NB4 (cell line): ENCODE data around the gene PDXK.
A peak's percentile ranks its signal among the peaks of the same experiment; 100 is the strongest.

Experiments used
- DNase-seq: peaks from one replicate; pipeline ENCODE4 v3.0.0; 2010; ENCODE audit warnings: low read depth
- H3K4me3 ChIP-seq: one replicate; pipeline ENCODE4 v1.5.1; 2011; ENCODE audit warnings: mild to moderate bottlenecking, low read depth, low read length, moderate library complexity
- CTCF ChIP-seq: IDR thresholded peaks from one replicate; pipeline ENCODE4 v1.5.1; 2012; ENCODE audit warnings: low read depth, low read length
- MYC ChIP-seq: IDR thresholded peaks from 2 replicates; pipeline ENCODE4 v1.6.1; 2011; ENCODE audit warnings: low read depth, low read length
- POLR2A ChIP-seq: IDR thresholded peaks from 2 replicates; pipeline ENCODE4 v1.6.1; 2011; ENCODE audit warnings: mild to moderate bottlenecking; ENCODE audit not compliant: insufficient read length; ENCODE audit errors: extremely low read depth
- TF ChIP-seq, protein P1 (sequence below): IDR thresholded peaks from 2 replicates; pipeline ENCODE4 v1.6.1; 2011; ENCODE audit warnings: low read depth, low read length

PDXK gene

DNA sequence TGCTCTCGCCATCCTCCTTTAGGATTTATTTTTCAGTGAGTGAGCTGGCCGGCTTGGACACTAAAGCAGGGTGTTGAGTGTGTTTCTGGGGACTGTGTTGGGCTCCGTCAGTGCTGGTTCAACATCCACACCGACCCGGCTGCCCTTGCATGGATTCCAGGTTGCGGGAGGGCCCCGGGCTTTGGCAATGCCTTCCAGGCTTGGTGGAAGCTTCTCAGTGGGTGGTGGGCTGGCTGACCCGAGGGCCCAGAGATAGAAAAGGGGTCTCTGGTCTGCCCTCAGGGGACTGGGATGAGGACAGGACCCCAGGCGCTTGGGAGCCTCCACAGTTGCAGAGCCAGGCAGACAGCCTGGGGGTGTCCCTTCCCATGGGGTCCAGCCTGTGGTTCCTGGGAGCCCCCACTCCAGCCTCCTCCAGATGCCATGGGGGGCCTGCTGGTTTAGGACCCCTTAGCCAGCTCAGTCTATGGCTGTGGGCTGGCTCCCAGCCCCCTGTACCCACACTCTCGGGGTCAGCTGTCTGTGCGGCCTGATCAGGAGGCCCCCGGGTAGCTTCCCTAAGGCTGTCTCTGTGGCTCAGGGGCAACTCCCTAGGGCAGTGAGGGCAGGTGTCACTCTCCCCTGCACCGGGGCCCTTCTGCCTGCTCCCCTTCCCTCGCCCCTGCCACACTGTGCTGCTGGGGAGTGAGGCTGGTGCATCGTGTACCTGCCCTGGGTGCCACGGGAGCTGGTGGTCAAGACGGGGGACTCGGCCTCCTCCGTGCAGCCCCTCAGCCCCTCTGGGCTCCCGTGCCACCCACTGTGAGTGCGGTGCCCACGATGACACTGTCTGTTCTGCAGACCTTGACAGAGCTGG, 16.5 kb downstream of the PDXK start:
- no peak for TF ChIP-seq MYC
- no peak for TF ChIP-seq POLR2A
- TF ChIP-seq CTCF: no peak
- TF ChIP-seq, protein P1, sequence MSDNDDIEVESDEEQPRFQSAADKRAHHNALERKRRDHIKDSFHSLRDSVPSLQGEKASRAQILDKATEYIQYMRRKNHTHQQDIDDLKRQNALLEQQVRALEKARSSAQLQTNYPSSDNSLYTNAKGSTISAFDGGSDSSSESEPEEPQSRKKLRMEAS: no peak
- DNase-seq: no peak
- no peak overlapping the region for H3K4me3 ChIP-seq

DNA sequence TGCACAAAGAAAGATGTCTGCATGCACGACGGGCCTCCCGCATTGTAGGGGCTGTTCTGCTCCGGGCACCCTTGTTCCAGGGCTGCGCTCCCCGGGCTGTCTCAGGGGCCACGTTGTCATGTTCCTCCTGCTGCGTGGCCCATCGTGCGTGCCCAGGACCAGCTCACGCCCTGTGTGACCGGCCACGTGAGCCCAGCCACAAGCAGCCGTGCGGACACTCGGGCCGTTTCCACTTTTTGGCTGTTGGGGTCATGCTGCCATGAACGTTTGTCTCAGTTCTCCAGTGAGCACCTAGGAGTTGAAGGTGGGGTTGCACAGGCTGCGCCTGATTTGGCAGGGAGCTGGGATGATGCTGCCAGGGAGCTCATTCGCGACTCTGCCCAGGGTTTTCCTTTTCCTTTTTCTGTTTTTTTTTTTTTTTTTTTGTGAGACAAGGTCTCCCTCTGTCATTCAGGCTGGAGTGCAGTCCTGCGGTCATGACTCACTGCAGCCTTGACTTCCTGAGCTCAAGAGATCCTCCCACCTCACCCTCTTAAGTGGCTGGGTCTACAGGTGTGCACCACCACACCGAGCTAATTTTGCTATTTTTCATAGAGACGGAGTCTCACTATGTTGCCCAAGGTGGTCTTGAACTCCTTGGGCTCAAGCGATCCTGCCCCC, 17.4 kb downstream of the PDXK start:
- TF ChIP-seq CTCF (no peak), MYC (no peak), POLR2A (no peak)
- TF ChIP-seq, protein P1: no peak
- no peak overlapping the region for H3K4me3 ChIP-seq
- DNase-seq: peak; percentile 54

GRCh38 chr21:43737158-43737950, 18.4 kb downstream of the PDXK start:
- no peak for DNase-seq
- no peak for TF ChIP-seq MYC
- TF ChIP-seq, protein P1: no peak
- TF ChIP-seq CTCF: no peak
- no peak for TF ChIP-seq POLR2A
- H3K4me3 ChIP-seq: no peak overlapping the region

- H3K4me3 ChIP-seq: no peak overlapping the region
- TF ChIP-seq CTCF (no peak), POLR2A (no peak), MYC (no peak)
- TF ChIP-seq, protein P1: no peak
- no peak for DNase-seq
These were observed 20.9 kb downstream of the PDXK start for GRCh38 chr21:43739621-43740435.

GRCh38 chr21:43740497-43741156, 21.7 kb downstream of the PDXK start:
- TF ChIP-seq MYC (no peak), POLR2A (no peak), CTCF (no peak)
- TF ChIP-seq, protein P1: no peak
- no peak for DNase-seq
- H3K4me3 ChIP-seq: no peak overlapping the region
